Endothelial cell of umbilical vein (primary cell): ENCODE measurements around the gene ABCF2. TPM values are rescaled to one million over a fixed set of nuclear protein-coding genes. Genes with fewer than 3 reads are reported as not detected.

Source experiments
- BruUV-seq: library from RNA; stranded (reverse); fragments of 400-500 nt; replicated peaks from 2 replicates; lab custom pipeline; 2021; lab: Mats Ljungman, UMichigan
- CTCF ChIA-PET: fragments of 300-600, 350-600 bp; sonication (Branson Sonifier 250); formaldehyde crosslinking; loops from one replicate; lab custom pipeline; 2021; ENCODE audit warnings: antibody characterized with exemption, inconsistent platforms; lab: Charles Lee
- POLR2A ChIA-PET: fragments of 300-600, 350-600 bp; sonication (Branson Sonifier 250); formaldehyde crosslinking; loops from one replicate; lab custom pipeline; 2021; ENCODE audit warnings: antibody characterized with exemption, inconsistent platforms; lab: Charles Lee
- DNase-seq: peaks from one replicate; pipeline ENCODE4 v3.0.0-alpha.2; 2011; ENCODE audit warnings: low read depth, low spot score
- FAIRE-seq: peaks from 2 replicates; lab custom pipeline; 2011; peaks lifted over from hg19 to GRCh38; lab: Jason Lieb, UNC
- H2AFZ ChIP-seq: 2 replicates; pipeline ENCODE4 v1.6.0; 2012; ENCODE audit warnings: low read depth, low read length, control low read depth, inconsistent platforms
- H3K27ac ChIP-seq: 2 replicates; pipeline ENCODE4 v1.5.1; 2011; ENCODE audit warnings: low read depth, mild to moderate bottlenecking, control low read depth, low read length, moderate library complexity; ENCODE audit not compliant: insufficient read depth
- H3K27me3 ChIP-seq, 2 experiments: 2 replicates each; pipeline versions ENCODE4 v1.6.0 to v1.6.1; 2011; ENCODE audit warnings: low read length in 2 of 2, mixed read lengths in 1 of 2; ENCODE audit not compliant: control insufficient read depth in 2 of 2, insufficient read depth in 2 of 2
- H3K36me3 ChIP-seq, 2 experiments: 2 replicates in 1 of 2; 3 replicates in 1 of 2; pipeline ENCODE4 v1.5.1; 2011; ENCODE audit warnings: low read length in 2 of 2, mild to moderate bottlenecking in 1 of 2, moderate library complexity in 1 of 2; ENCODE audit not compliant: control insufficient read depth in 2 of 2, insufficient read depth in 2 of 2; ENCODE audit errors: extremely low read depth in 1 of 2
- H3K4me1 ChIP-seq: 3 replicates; pipeline ENCODE4 v1.5.1; 2011; ENCODE audit warnings: mild to moderate bottlenecking, low read length; ENCODE audit not compliant: control insufficient read depth, insufficient read depth; ENCODE audit errors: extremely low read depth
- H3K4me2 ChIP-seq: 2 replicates; pipeline ENCODE4 v1.6.1; 2011; ENCODE audit warnings: low read length, control low read depth, mixed read lengths; ENCODE audit not compliant: insufficient read depth
- H3K4me3 ChIP-seq, 3 experiments: fragments of 200-600 bp in 1 of 3; sonication (generic), shearing (Covaris generic) in 1 of 3; replicated peaks in 1 of 3; 2 replicates each; pipeline ENCODE4 v1.5.1; 2011 to 2016; ENCODE audit warnings: control low read depth in 3 of 3, low read length in 3 of 3, mild to moderate bottlenecking in 2 of 3, inconsistent platforms in 1 of 3, low read depth in 1 of 3, moderate library complexity in 1 of 3; ENCODE audit not compliant: insufficient read depth in 1 of 3
- H3K79me2 ChIP-seq: 2 replicates; pipeline ENCODE4 v1.6.0; 2012; ENCODE audit warnings: low read length, inconsistent platforms; ENCODE audit not compliant: control insufficient read depth, insufficient read depth
- H3K9ac ChIP-seq: replicated peaks from 2 replicates; pipeline ENCODE3; 2011; ENCODE audit warnings: low read length, control low read depth; ENCODE audit not compliant: insufficient read depth; ENCODE audit errors: extremely low read depth
- H3K9me1 ChIP-seq: replicated peaks from 3 replicates; pipeline ENCODE4 v1.6.0; 2011; ENCODE audit warnings: mild to moderate bottlenecking, low read length; ENCODE audit not compliant: control insufficient read depth, insufficient read depth; ENCODE audit errors: extremely low read depth
- H3K9me3 ChIP-seq: replicated peaks from 2 replicates; pipeline ENCODE4 v1.5.1; 2012; ENCODE audit warnings: low read length, inconsistent platforms; ENCODE audit not compliant: control insufficient read depth, insufficient read depth
- H4K20me1 ChIP-seq: replicated peaks from 2 replicates; pipeline ENCODE3; 2011; ENCODE audit warnings: mild to moderate bottlenecking, low read length; ENCODE audit not compliant: control insufficient read depth, insufficient read depth; ENCODE audit errors: extremely low read depth
- CTCF ChIP-seq, 2 donors: IDR thresholded peaks; 1 replicate in 1 of 2; 2 replicates in 1 of 2; pipeline ENCODE4 v1.5.1; 2011; ENCODE audit warnings: low read length in 2 of 2, mild to moderate bottlenecking in 2 of 2, moderate library complexity in 2 of 2, control low read depth in 1 of 2, inconsistent platforms in 1 of 2, low read depth in 1 of 2; ENCODE audit not compliant: insufficient read depth in 1 of 2; ENCODE audit errors: extremely low read depth in 1 of 2
- EZH2 ChIP-seq: IDR thresholded peaks from 2 replicates; pipeline ENCODE4 v1.6.1; 2012; ENCODE audit warnings: borderline replicate concordance, low read depth, mild to moderate bottlenecking, moderate library complexity, low read length, inconsistent platforms; ENCODE audit not compliant: severe bottlenecking
- FOS ChIP-seq: IDR thresholded peaks from 2 replicates; pipeline ENCODE4 v1.6.1; 2011; ENCODE audit warnings: mild to moderate bottlenecking, low read length, moderate library complexity, borderline replicate concordance; ENCODE audit not compliant: insufficient read depth
- GATA2 ChIP-seq: IDR thresholded peaks from 2 replicates; pipeline ENCODE4 v1.7.0; 2011; ENCODE audit warnings: low read depth, mild to moderate bottlenecking, moderate library complexity, mixed read lengths, low read length; ENCODE audit not compliant: insufficient read length, insufficient read depth
- JUN ChIP-seq: IDR thresholded peaks from 2 replicates; pipeline ENCODE4 v1.6.1; 2011; ENCODE audit warnings: borderline replicate concordance, low read depth; ENCODE audit not compliant: insufficient read length, insufficient read depth
- MAX ChIP-seq: IDR thresholded peaks from 2 replicates; pipeline ENCODE4 v1.6.1; 2011; ENCODE audit not compliant: insufficient read depth, insufficient read length
- MYC ChIP-seq: IDR thresholded peaks from one replicate; pipeline ENCODE4 v1.6.1; 2011; ENCODE audit warnings: mild to moderate bottlenecking, low read depth, low read length
- POLR2A ChIP-seq: IDR thresholded peaks from 2 replicates; pipeline ENCODE4 v1.6.1; 2012; ENCODE audit warnings: low read depth, mild to moderate bottlenecking, control low read depth, low read length
- POLR2AphosphoS5 ChIP-seq: IDR thresholded peaks from 2 replicates; pipeline ENCODE4 v1.6.1; 2012; ENCODE audit warnings: low read depth, mild to moderate bottlenecking, control low read depth, low read length, moderate library complexity; ENCODE audit not compliant: insufficient read depth
- dilution Hi-C: fragments of 300-500 bp; cut with MboI; formaldehyde crosslinking; loops from one replicate; pipeline ENCODE4 v1.15.0; 2019; ENCODE audit warnings: low sequenced_read_pairs; ENCODE audit not compliant: extremely low pct_ligation_motif_present
- intact Hi-C: fragments of 100-400 bp; cut with micrococcal nuclease; formaldehyde crosslinking; loops from one replicate; pipeline ENCODE4 v1.10.0; 2022
- polyA plus RNA-seq, 4 experiments: library from polyadenylated mRNA; depleted of rRNA in 3 of 4; stranded (reverse) in 3 of 4; unstranded in 1 of 4; fragments of >200 nt; gene quantifications; 2 replicates each; pipeline versions ENCODE4 v1.2.1 to v1.2.3, GENCODE V29; 2011 to 2012; ENCODE audit warnings: missing spikeins in 1 of 4
- total RNA-seq: library from RNA; stranded (reverse); gene quantifications from 2 replicates; pipeline ENCODE4 v1.2.3, GENCODE V29; 2021

Gene ABCF2
- total and polyA plus RNA-seq, 2 donors (not counting 3 experiments of a cell fraction or from before 2014, with no cell fraction given), result 45.3 to 61.6 TPM

- Histone ChIP-seq H3K27me3 (no peaks in the 10 kb centered on the region), H3K9me1 (no peaks in the 10 kb centered on the region), H4K20me1 (no peaks in the 10 kb centered on the region), H3K27ac (no peak overlapping the region), H3K4me3 (no peak overlapping the region), H3K4me1 (no peaks in the 10 kb centered on the region), H3K79me2 (no peaks in the 10 kb centered on the region), H3K9me3 (no peaks in the 10 kb centered on the region), H3K4me2 (no peak overlapping the region), H2AFZ (no peak overlapping the region), H3K9ac (no peak overlapping the region), H3K36me3 (peaks cover 5 to 20% of the 10 kb centered on the region in 2 experiments)
- ChIA-PET CTCF (interaction anchor here (1.0 kb wide), 1 partner anchor 22 kb away, joined by 3 read pairs; no protein-coding TSS in a partner anchor), POLR2A (no interaction called here)
- no peak for DNase-seq
- BruUV-seq, result no TSS peak
- dilution Hi-C loops (no loop called here), intact Hi-C loops (no loop called here)
- TF ChIP-seq FOS (no peak), POLR2AphosphoS5 (no peak), GATA2 (no peak), CTCF (IDR thresholded peaks at IDR 0.05; ENCODE audit: extremely low read depth in 1 of 2, insufficient read depth in 1 of 2, low read depth in 1 of 2, low read length in 2 of 2) (no peak), MAX (no peak), EZH2 (no peak), MYC (no peak), JUN (no peak), POLR2A (no peak)
- FAIRE-seq, result no peak
These were observed 14.4 kb downstream of the ABCF2 start for GRCh38 chr7:151212626-151213025.
